Measurements from ENCODE around the gene EIF2D. TPM values are rescaled to one million over a fixed set of nuclear protein-coding genes. Genes with fewer than 3 reads are reported as not detected.

EIF2D gene
- total RNA-seq, result 15.5 TPM

GRCh38 chr1:206612129-206612876 lies at the start of gene EIF2D:
EIF2D (minus strand) TSS chr1:206612465; CDS start chr1:206612342, 123 bp downstream.

GRCh38 chr1:206635080-206635977 lies 23.1 kb upstream of the EIF2D start, which contains the start of gene DYRK3:
DYRK3 (plus strand) TSS chr1:206635536; CDS start chr1:206635704, 168 bp downstream.

Other genes starting within 250 kb of the EIF2D start
- gene IKBKE, start 142.0 kb downstream of the EIF2D start, total RNA-seq, result 1.6 TPM
- 6.0 TPM for gene RASSF5, start 104.9 kb downstream of the EIF2D start, total RNA-seq
- 18.0 TPM for gene DYRK3, start 23.1 kb upstream of the EIF2D start, total RNA-seq
- gene MAPKAPK2, start 72.4 kb upstream of the EIF2D start, total RNA-seq, result 10.1 TPM
- gene IL19, start 158.3 kb upstream of the EIF2D start, total RNA-seq, result not detected
- 0.46 TPM for gene IL10, start 160.0 kb upstream of the EIF2D start, total RNA-seq

Measured in diencephalon (tissue), 1 donor.